Hematopoietic multipotent progenitor cell treated with erythropoietin and hydrocortisone succinate and interleukin-3 and kit ligand, for 15 days (in vitro differentiated cells): ENCODE data around the gene RAD23A.

Source experiments
- DNase-seq: peaks from one replicate; pipeline ENCODE4 v3.0.0-alpha.2; 2015; ENCODE audit warnings: low spot score

RAD23A gene

DNA sequence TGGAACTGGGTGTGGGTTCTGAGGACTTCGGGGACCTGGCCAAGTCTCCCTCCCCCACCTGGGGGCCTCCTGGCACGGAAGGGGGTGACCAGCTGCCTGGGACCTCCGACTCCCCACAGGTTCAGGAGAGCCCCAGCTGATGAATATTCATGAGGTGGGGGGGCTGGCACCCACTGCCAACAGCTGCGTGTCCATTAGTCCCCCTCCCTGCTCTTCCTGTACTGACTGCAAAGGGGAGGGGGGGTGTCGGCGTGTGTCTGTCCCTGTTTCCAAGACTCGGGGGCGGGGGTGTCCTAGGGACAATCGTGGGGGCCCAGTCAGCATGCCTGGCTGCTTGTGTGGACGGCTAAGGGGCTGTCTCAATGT is 39.0 kb downstream of the RAD23A start:
- DNase-seq = no peak

DNA sequence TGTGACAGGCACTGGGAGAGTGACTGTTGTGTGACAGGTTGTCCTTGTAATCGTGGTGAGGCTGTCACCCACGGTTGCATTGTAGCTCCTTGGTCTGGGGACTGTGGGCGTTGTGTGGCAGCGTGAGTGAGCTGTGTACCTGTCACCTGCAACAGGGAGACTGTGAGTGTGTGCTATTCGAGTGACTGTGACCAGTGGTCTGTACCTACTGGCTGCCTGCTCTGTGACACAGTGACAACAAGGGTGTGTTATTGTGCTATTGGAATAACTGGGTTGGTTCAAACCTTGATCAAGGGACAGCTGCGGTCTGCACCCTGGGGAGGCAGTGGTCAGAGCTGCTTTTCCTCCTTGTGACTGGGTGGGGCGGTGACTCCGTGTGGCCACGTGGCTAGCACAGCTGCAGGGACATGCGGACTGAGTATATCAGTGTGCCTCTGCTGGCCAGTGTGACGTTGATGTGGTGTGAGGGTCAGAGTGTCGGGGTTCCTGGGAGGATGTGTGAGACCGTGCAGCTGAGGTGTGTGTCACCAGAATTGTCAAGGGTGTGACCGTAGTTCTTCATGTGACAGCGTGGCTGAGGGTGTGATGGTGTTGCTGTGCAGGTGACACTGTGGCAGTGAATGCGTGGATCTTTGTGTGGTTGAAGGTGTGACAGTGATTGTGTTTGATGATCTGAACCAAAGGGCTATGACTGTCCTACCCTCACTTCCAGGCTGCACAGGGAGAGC is 39.6 kb downstream of the RAD23A start:
- DNase-seq = no peak

GRCh38 chr19:12986726-12987125 is 41.1 kb downstream of the RAD23A start:
- no peak for DNase-seq

GRCh38 chr19:12987190-12987589 is 41.5 kb downstream of the RAD23A start:
- DNase-seq = no peak

- no peak for DNase-seq
These were observed 42.1 kb downstream of the RAD23A start for GRCh38 chr19:12987781-12988180.

DNA sequence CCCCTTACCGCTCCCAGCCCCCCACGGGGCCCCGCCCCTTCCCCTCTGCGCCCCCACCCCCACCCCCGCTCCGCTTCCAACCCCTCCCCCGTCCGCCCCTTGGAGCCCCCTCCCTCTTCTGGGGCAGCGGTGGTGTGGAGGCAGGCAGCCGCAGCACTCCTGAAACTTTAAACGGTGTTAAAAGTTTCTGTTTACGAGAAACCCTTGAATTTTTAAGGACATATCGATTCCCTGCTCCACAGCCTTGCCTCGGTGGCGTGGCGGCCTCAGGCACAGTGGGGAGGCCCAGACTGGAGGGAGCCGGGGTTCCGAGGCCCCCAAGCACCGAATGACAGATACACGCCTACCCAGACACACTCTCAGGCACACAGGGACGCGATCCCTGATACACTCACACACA is 44.8 kb downstream of the RAD23A start:
- DNase-seq = no peak

DNA sequence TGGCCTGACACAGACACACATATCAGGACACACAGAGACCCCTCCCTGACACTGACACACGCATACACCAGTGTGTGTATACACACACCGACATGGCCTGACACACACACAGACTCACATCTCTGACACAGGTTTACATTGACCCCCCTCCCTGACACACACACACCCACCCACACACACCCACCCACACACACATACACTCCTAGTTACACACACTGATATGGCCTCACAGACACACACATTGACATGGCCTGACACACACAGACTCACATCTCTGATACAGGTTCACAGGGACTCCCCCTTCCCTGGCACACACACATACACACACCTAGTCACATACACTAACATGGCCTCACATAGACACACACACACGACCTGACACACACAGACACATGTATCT is 45.2 kb downstream of the RAD23A start:
- no peak for DNase-seq

- DNase-seq = no peak
These were observed 45.6 kb downstream of the RAD23A start for GRCh38 chr19:12991296-12991695.

- no peak for DNase-seq
These were observed 47.1 kb downstream of the RAD23A start for GRCh38 chr19:12992729-12993128.

DNA sequence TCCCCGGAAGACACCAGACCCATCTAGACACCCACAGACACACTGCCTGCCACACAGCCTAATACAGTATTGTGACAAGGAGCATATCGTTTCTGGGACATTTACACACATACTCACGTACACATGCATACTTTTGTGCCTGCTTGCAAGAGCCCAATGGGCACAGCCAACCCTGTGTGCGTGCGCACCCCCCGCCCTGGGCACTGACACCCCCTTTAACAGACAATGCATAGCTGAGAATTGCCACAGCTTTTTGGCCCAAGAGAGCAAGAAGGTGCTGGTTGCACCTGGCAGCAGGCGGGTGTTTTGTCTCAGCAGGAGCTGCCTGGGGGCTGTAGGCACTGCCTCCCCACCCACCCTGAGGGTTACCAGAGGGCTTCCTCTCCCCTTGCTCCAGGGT is 47.9 kb downstream of the RAD23A start:
- no peak for DNase-seq

GRCh38 chr19:12994701-12995595 is 49.3 kb downstream of the RAD23A start, which contains the start of gene NFIX:
TSS of gene NFIX (plus strand) at chr19:12995475. CDS start at chr19:12995838, 363 bp downstream.
- DNase-seq = peak; percentile 72

GRCh38 chr19:12995596-12996405 is 50.1 kb downstream of the RAD23A start:
- DNase-seq = peak; percentile 27

- no peak for DNase-seq
These were observed 50.9 kb downstream of the RAD23A start for GRCh38 chr19:12996406-12997094.

DNA sequence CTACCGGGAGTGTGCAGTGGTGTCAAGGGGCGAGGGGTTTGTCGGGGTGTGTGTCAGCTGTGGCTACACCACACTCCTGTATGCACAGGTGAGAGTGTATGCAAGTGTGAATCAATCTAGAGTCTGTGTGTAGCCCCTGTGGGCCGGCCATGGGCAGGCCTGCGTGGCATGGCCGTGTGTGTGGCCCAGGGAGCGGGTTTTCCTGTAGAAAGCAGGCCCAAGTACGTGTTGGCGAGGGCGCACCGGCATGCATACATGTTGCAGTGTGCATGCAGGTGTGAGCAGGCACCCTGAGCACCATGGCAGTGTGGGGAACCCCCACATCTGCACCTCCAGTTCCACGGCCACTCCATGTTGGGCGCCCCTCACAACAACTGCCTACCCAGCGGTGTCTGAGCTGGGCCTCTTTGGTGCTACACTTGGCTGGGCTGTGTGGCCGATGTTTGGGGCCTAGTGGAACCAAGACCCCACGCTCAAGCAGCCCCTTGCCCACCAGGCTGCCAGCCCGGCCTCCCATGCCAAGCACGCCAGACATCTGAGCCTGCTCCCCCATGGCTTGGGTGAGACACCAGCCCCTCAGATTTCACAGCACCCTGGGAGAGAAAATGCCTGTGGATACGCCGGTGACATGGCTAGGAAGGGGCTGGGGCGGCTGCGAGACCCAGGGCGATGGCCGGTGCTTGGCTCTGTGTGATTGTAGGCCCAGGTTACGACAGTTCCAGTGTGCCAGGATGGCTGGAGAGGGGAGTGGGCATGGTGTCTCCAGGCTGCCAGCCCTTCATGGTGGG is 51.7 kb downstream of the RAD23A start:
- no peak for DNase-seq

- no peak for DNase-seq
These were observed 52.6 kb downstream of the RAD23A start for GRCh38 chr19:12997967-12998940.

GRCh38 chr19:13001166-13001501 is 55.5 kb downstream of the RAD23A start:
- DNase-seq = no peak

DNA sequence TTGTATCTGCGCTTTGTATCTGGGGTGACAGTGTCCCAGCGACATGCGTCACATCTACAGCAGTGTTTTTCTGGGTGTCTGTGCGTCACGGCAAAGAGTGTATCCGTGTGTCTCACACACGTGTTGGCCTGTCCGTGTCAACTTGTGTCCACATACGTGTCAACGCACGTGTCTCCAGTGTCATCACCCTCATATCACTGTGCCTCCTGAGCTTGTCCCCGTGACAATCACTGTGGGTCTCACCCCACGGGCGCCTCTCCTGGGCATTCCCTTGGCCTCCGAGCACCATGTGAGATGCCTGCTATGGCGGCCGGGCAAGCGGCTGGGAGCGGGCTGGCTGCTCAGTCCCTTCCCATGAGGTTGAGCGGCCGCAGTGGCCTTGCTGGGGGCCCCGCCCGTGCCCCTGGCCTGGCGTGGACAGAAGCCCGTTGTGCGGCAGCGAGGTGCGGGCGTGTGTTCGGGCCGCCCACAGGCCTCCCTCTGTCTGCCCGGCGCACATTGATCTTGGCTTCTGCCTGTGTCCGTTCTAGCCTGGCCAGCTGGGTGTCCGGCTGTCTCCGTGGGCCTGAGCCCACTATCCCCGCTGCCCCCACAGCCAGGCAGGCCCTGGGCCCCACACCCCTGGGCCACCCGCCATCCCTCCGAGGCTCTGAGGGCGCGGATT is 56.0 kb downstream of the RAD23A start:
- DNase-seq = no peak

DNA sequence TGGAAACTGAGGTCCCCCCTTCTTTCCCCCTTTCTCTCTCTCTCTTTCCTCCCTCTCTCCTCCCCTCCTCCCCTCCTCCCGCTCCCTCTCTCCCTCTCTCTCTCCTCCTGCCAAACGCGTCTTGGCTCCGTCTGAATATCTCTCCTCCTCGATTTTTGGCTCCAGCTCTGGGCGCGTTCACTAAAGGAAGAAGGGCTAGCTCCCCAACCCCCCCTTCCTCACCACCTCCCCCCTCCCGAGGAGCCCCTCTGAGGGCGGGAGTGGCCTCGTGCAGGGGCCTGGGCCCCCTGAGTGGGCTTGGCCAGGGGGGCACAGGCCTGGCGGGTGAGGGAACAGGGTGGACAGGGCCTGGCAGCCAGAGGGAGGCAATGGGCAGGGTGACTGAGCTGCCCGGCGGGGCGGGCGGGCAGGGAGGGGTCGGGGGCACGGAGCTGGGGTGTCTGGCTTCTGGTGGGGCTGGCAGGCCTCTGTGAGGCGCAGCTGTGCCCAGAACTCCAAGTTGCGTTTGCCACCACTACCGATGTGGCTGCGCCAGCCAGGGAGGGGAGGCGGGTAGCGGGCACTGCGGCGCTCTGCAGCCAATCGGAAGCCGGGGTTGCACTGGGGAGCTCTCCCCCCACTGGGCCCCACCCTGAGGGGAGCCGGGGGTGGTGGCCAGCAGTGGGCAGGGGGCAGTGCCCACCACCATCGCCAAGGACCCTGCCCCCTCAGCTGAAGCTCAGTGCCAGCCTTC is 56.7 kb downstream of the RAD23A start:
- no peak for DNase-seq

DNA sequence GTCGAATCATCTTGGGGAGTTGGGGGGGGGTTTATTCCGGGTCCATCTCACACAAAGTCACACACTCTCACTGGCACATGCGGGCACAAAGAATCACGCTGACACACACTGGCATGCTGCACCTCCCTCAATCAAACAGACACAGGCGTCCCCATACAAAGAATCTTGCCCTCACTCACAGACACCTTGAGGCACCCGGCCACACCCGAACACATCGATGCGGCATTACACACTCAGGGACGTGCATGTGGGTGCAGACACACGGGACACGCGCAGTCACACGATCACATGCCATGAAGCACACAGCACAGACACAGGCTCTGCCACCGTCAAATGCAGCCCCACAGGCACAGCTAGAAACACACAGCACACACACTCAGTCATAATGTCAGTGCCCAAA is 57.4 kb downstream of the RAD23A start:
- DNase-seq = no peak
